ENCODE data around the gene MYBPC2.
"Not testable (repeated sequence)": the region's sequence is repeated elsewhere in the genome, so short reads cannot be mapped to it uniquely, and the experiment has no call there.

MYBPC2 gene

GRCh38 chr19:50432221-50433028 is at the start of gene MYBPC2:
Gene MYBPC2 (plus strand): TSS chr19:50432892. CDS start chr19:50432954, 62 bp downstream.
- DNase-seq (ENCODE audit: low spot score): no peak

- DNase-seq (ENCODE audit: low spot score): no peak
Measured at GRCh38 chr19:50383001-50383851, 49.5 kb upstream of the MYBPC2 start.

- DNase-seq (ENCODE audit: low spot score): peak; percentile 95
Measured at GRCh38 chr19:50383852-50384684, 48.6 kb upstream of the MYBPC2 start, which contains the start of gene POLD1. Gene POLD1 (plus strand): TSS chr19:50384347. CDS start chr19:50398852, 14,505 bp downstream.

GRCh38 chr19:50384685-50385535 is 47.8 kb upstream of the MYBPC2 start:
- no peak for DNase-seq (ENCODE audit: low spot score)

GRCh38 chr19:50387176-50387867 is 45.4 kb upstream of the MYBPC2 start:
- peak; percentile 38 for DNase-seq (ENCODE audit: low spot score)

GRCh38 chr19:50387868-50388245 is 44.8 kb upstream of the MYBPC2 start:
- no peak for DNase-seq (ENCODE audit: low spot score)

GRCh38 chr19:50390295-50390694 is 42.4 kb upstream of the MYBPC2 start:
- not testable (repeated sequence) for DNase-seq (ENCODE audit: low spot score)

- not testable (repeated sequence) for DNase-seq (ENCODE audit: low spot score)
Measured at GRCh38 chr19:50390952-50391351, 41.7 kb upstream of the MYBPC2 start.

- DNase-seq (ENCODE audit: low spot score): no peak
Measured at GRCh38 chr19:50392759-50393158, 39.9 kb upstream of the MYBPC2 start.

GRCh38 chr19:50393589-50393988 is 39.1 kb upstream of the MYBPC2 start:
- no peak for DNase-seq (ENCODE audit: low spot score)

- no peak for DNase-seq (ENCODE audit: low spot score)
Measured at GRCh38 chr19:50394017-50394416, 38.7 kb upstream of the MYBPC2 start.

- no peak for DNase-seq (ENCODE audit: low spot score)
Measured at GRCh38 chr19:50398675-50399367, 33.9 kb upstream of the MYBPC2 start.

GRCh38 chr19:50399368-50399745 is 33.3 kb upstream of the MYBPC2 start:
- DNase-seq (ENCODE audit: low spot score): no peak

- DNase-seq (ENCODE audit: low spot score): no peak
Measured at GRCh38 chr19:50401605-50402450, 30.9 kb upstream of the MYBPC2 start.

- no peak for DNase-seq (ENCODE audit: low spot score)
Measured at GRCh38 chr19:50402544-50403301, 30.0 kb upstream of the MYBPC2 start.

GRCh38 chr19:50406156-50406820 is 26.4 kb upstream of the MYBPC2 start:
- no peak for DNase-seq (ENCODE audit: low spot score)

- DNase-seq (ENCODE audit: low spot score): no peak
Measured at GRCh38 chr19:50406829-50407228, 25.9 kb upstream of the MYBPC2 start.

GRCh38 chr19:50409347-50409746 is 23.3 kb upstream of the MYBPC2 start:
- DNase-seq (ENCODE audit: low spot score): no peak

Measured in kidney capillary endothelial cell (primary cell).